ENCODE results near the gene NFYB. TPM values are rescaled to one million over a fixed set of nuclear protein-coding genes. Genes with fewer than 3 reads are reported as not detected.

The NFYB gene
- total RNA-seq, 1 experiment from 2014 or later, result 22.4 TPM

DNA sequence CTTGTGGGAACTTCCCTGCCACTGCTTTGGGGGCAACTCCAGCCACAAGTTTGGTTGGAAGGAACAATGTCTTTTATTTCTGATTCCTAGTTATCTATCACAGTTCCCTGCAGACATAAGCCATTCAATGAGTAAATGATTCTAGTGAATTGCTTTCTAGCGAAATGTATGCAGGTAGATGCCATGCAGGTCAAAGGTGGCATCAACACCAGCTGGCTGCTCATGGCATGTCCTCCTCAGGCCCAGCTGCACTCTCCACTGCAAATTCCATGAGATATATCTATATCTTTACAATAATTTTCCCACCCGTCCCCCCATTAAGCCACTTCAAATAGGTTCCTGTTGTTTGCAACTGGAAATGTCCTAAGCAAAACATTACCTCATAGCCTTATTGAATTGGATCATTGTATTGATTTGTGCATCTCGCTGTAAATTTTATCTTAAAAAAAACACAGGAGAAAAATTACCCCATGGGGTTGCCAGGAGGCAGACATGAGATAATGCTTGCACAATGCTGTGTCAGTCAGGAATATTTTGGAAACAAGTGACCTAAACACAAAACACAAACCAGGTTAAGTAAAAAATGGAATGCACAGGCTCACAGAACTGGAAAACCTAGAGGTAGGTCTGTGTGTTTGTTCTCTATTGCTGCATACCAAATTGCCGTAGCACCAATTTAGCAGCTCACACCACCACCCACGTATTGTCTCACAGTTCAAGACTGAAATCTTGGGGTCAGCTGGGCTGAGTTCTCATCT, 44.8 kb upstream of the NFYB start:
- H3K4me2 ChIP-seq (ENCODE audit: low read length), result no peak overlapping the region
- DNase-seq (ENCODE audit: low read depth, low spot score), result no peak
- no peaks in the 10 kb centered on the region for H4K20me1 ChIP-seq (ENCODE audit: insufficient read depth)
- H3K27ac ChIP-seq (ENCODE audit: low read depth, low read length), result no peak overlapping the region
- ChIA-PET POLR2A (no interaction called here), CTCF (no interaction called here), RAD21 (ENCODE audit: low non-redundant PET in 1 of 2, low total read pairs in 2 of 2, uncharacterized antibody in 2 of 2, unreplicated experiment in 2 of 2) (no interaction called here)
- ATAC-seq, result no peak
- peaks cover 0 to 4% of the 10 kb centered on the region in 2 experiments; a peak in 1 of 4 replicates for H3K9me3 ChIP-seq (ENCODE audit: control insufficient read depth in 1 of 2, insufficient read depth in 1 of 2, low read depth in 1 of 2, low read length in 2 of 2)
- no peak overlapping the region for H3K9ac ChIP-seq (ENCODE audit: low read length)
- no peaks in the 10 kb centered on the region for H3K36me3 ChIP-seq (ENCODE audit: control insufficient read depth in 1 of 2, insufficient read depth in 2 of 2, low read length in 2 of 2)
- no peaks in the 10 kb centered on the region for H3K79me2 ChIP-seq (ENCODE audit: insufficient read depth, low read length)
- TF ChIP-seq, protein P1, sequence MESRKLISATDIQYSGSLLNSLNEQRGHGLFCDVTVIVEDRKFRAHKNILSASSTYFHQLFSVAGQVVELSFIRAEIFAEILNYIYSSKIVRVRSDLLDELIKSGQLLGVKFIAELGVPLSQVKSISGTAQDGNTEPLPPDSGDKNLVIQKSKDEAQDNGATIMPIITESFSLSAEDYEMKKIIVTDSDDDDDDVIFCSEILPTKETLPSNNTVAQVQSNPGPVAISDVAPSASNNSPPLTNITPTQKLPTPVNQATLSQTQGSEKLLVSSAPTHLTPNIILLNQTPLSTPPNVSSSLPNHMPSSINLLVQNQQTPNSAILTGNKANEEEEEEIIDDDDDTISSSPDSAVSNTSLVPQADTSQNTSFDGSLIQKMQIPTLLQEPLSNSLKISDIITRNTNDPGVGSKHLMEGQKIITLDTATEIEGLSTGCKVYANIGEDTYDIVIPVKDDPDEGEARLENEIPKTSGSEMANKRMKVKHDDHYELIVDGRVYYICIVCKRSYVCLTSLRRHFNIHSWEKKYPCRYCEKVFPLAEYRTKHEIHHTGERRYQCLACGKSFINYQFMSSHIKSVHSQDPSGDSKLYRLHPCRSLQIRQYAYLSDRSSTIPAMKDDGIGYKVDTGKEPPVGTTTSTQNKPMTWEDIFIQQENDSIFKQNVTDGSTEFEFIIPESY (IDR thresholded peaks at IDR 0.05; ENCODE audit: extremely low read depth, insufficient replicate concordance, low read length), result no peak
- TF ChIP-seq CEBPB (IDR thresholded peaks at IDR 0.05; ENCODE audit: low read depth) (no peak), RAD21 (IDR thresholded peaks at IDR 0.05; ENCODE audit: low read depth) (no peak), FOSL1 (IDR thresholded peaks at IDR 0.05; ENCODE audit: low read depth) (no peak), EZH2 (IDR thresholded peaks at IDR 0.05) (no peak), ZNF274 (IDR thresholded peaks at IDR 0.05; ENCODE audit: low read depth, low read length) (no peak)
- no peaks in the 10 kb centered on the region for H3K27me3 ChIP-seq (ENCODE audit: insufficient read depth, low read length)
- no peak overlapping the region for H2AFZ ChIP-seq (ENCODE audit: low read depth, low read length, poor library complexity, severe bottlenecking)
- peaks cover 13 to 15% of the 10 kb centered on the region in 2 experiments; a peak in 3 of 4 replicates for H3K4me1 ChIP-seq (ENCODE audit: control insufficient read depth in 1 of 2, insufficient read depth in 2 of 2, low read length in 2 of 2)
- intact Hi-C loops (cut with micrococcal nuclease), result no loop called here
- no peaks in the 10 kb centered on the region for H3K9me2 ChIP-seq (ENCODE audit: insufficient read depth)
- BruUV-seq (replicated peaks), result no TSS peak
- no peak overlapping the region for H3K4me3 ChIP-seq (replicated peaks in 1 of 2; ENCODE audit: low read depth in 1 of 2, low read length in 2 of 2)

GRCh38 chr12:104182144-104182543, 44.1 kb upstream of the NFYB start:
- H4K20me1 ChIP-seq (ENCODE audit: insufficient read depth), result no peaks in the 10 kb centered on the region
- TF ChIP-seq CBX3 (IDR thresholded peaks at IDR 0.05; ENCODE audit: low read depth) (no peak), YY1 (IDR thresholded peaks at IDR 0.05; ENCODE audit: extremely low read depth, insufficient replicate concordance, low read depth, low read length) (no peak), SP1 (IDR thresholded peaks at IDR 0.05; ENCODE audit: low read depth) (no peak), ATF3 (IDR thresholded peaks at IDR 0.05) (no peak), ZFX (IDR thresholded peaks at IDR 0.05) (no peak), TCF7L2 (IDR thresholded peaks at IDR 0.05; ENCODE audit: borderline replicate concordance, extremely low read depth, insufficient read depth, insufficient read length) (no peak), EZH2phosphoT487 (IDR thresholded peaks at IDR 0.05; ENCODE audit: borderline replicate concordance) (no peak), FOSL1 (IDR thresholded peaks at IDR 0.05; ENCODE audit: low read depth) (no peak)
- TF ChIP-seq, protein P1 (IDR thresholded peaks at IDR 0.05; ENCODE audit: extremely low read depth, insufficient replicate concordance, low read length), result no peak
- no peak overlapping the region for H3K9ac ChIP-seq (ENCODE audit: low read length)
- H3K9me2 ChIP-seq (ENCODE audit: insufficient read depth), result no peaks in the 10 kb centered on the region
- H3K27ac ChIP-seq (ENCODE audit: low read depth, low read length), result no peak overlapping the region
- H2AFZ ChIP-seq (ENCODE audit: low read depth, low read length, poor library complexity, severe bottlenecking), result no peak overlapping the region
- H3K4me1 ChIP-seq (ENCODE audit: control insufficient read depth in 1 of 2, insufficient read depth in 2 of 2, low read length in 2 of 2), result peaks cover 12 to 16% of the 10 kb centered on the region in 2 experiments; a peak in 3 of 4 replicates
- H3K79me2 ChIP-seq (ENCODE audit: insufficient read depth, low read length), result no peaks in the 10 kb centered on the region
- peaks cover 0 to 4% of the 10 kb centered on the region in 2 experiments; a peak in 1 of 4 replicates for H3K9me3 ChIP-seq (ENCODE audit: control insufficient read depth in 1 of 2, insufficient read depth in 1 of 2, low read depth in 1 of 2, low read length in 2 of 2)
- no peak for ATAC-seq
- BruUV-seq (replicated peaks), result no TSS peak
- ChIA-PET POLR2A (no interaction called here), CTCF (no interaction called here), RAD21 (ENCODE audit: low non-redundant PET in 1 of 2, low total read pairs in 2 of 2, uncharacterized antibody in 2 of 2, unreplicated experiment in 2 of 2) (no interaction called here)
- H3K4me3 ChIP-seq (replicated peaks in 1 of 2; ENCODE audit: low read depth in 1 of 2, low read length in 2 of 2), result no peak overlapping the region
- no peak for DNase-seq (ENCODE audit: low read depth, low spot score)
- H3K4me2 ChIP-seq (ENCODE audit: low read length), result no peak overlapping the region
- intact Hi-C loops (cut with micrococcal nuclease), result no loop called here
- H3K36me3 ChIP-seq (ENCODE audit: control insufficient read depth in 1 of 2, insufficient read depth in 2 of 2, low read length in 2 of 2), result no peaks in the 10 kb centered on the region
- no peaks in the 10 kb centered on the region for H3K27me3 ChIP-seq (ENCODE audit: insufficient read depth, low read length)
